ENCODE measurements around the gene ZBTB38. TPM values are rescaled to one million over a fixed set of nuclear protein-coding genes. Genes with fewer than 3 reads are reported as not detected.

Gene ZBTB38
- total and polyA plus RNA-seq, 2 of the 13 experiments (the other 11 are each of a cell fraction or from before 2014, with no cell fraction given), result 26.8 to 51.7 TPM

DNA sequence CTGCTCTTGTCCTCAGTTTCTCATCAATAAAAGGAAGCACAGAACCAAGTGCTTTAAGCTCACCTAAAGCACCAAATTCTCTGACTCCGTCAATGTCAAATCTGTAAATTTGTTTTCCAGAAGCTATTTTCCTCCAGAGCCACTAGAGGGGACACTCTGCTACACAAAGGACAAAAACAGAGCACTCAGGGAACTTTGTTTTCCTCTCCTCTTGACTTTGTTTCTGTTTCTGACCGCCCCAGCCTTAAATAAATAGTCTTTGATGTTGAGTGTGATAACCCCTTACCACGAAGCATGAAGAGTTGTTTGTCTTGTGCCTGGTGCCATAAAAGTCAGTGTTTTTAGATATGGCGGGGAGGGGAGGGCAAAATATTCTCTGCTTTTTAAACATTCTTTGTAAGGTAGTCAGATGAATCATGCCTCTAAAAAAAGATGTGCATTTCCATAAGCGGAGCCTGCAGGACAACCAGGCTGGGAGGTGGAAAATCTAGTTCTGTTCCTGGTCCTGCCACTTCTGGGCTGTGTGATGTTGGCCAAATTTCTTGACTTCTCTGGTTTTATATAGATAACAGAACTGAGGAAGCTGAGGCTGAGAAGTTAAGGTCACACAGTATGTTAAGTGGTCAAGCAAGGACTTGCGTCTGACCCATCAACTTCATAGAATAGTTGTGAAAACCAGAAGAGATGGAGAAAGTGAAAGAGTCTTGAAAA, 7.3 kb upstream of the ZBTB38 start (continued):
- TF ChIP-seq ZNF543 (CRISPR knock-in tag; IDR thresholded peaks at IDR 0.05), result no peak
- no peak for TF ChIP-seq ZNF780A (CRISPR knock-in tag; IDR thresholded peaks at IDR 0.05)
- TF ChIP-seq, protein P1, sequence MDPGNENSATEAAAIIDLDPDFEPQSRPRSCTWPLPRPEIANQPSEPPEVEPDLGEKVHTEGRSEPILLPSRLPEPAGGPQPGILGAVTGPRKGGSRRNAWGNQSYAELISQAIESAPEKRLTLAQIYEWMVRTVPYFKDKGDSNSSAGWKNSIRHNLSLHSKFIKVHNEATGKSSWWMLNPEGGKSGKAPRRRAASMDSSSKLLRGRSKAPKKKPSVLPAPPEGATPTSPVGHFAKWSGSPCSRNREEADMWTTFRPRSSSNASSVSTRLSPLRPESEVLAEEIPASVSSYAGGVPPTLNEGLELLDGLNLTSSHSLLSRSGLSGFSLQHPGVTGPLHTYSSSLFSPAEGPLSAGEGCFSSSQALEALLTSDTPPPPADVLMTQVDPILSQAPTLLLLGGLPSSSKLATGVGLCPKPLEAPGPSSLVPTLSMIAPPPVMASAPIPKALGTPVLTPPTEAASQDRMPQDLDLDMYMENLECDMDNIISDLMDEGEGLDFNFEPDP (CRISPR knock-in tag; conservative IDR thresholded peaks at IDR 0.05), result no peak
- TF ChIP-seq, protein P2, sequence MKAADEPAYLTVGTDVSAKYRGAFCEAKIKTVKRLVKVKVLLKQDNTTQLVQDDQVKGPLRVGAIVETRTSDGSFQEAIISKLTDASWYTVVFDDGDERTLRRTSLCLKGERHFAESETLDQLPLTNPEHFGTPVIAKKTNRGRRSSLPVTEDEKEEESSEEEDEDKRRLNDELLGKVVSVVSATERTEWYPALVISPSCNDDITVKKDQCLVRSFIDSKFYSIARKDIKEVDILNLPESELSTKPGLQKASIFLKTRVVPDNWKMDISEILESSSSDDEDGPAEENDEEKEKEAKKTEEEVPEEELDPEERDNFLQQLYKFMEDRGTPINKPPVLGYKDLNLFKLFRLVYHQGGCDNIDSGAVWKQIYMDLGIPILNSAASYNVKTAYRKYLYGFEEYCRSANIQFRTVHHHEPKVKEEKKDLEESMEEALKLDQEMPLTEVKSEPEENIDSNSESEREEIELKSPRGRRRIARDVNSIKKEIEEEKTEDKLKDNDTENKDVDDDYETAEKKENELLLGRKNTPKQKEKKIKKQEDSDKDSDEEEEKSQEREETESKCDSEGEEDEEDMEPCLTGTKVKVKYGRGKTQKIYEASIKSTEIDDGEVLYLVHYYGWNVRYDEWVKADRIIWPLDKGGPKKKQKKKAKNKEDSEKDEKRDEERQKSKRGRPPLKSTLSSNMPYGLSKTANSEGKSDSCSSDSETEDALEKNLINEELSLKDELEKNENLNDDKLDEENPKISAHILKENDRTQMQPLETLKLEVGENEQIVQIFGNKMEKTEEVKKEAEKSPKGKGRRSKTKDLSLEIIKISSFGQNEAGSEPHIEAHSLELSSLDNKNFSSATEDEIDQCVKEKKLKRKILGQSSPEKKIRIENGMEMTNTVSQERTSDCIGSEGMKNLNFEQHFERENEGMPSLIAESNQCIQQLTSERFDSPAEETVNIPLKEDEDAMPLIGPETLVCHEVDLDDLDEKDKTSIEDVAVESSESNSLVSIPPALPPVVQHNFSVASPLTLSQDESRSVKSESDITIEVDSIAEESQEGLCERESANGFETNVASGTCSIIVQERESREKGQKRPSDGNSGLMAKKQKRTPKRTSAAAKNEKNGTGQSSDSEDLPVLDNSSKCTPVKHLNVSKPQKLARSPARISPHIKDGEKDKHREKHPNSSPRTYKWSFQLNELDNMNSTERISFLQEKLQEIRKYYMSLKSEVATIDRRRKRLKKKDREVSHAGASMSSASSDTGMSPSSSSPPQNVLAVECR (CRISPR knock-in tag; IDR thresholded peaks at IDR 0.05; ENCODE audit: borderline replicate concordance), result peak; percentile 30; the same call in 1 of the 2 replicates
- TF ChIP-seq ZFAT (CRISPR knock-in tag; conservative IDR thresholded peaks at IDR 0.05), result no peak
- peak; percentile 81 for TF ChIP-seq NFIC (IDR thresholded peaks at IDR 0.05; ENCODE audit: low read length)
- no peak for TF ChIP-seq ZFX (CRISPR knock-in tag; IDR thresholded peaks at IDR 0.05; ENCODE audit: low read depth)
- TF ChIP-seq, protein P3, sequence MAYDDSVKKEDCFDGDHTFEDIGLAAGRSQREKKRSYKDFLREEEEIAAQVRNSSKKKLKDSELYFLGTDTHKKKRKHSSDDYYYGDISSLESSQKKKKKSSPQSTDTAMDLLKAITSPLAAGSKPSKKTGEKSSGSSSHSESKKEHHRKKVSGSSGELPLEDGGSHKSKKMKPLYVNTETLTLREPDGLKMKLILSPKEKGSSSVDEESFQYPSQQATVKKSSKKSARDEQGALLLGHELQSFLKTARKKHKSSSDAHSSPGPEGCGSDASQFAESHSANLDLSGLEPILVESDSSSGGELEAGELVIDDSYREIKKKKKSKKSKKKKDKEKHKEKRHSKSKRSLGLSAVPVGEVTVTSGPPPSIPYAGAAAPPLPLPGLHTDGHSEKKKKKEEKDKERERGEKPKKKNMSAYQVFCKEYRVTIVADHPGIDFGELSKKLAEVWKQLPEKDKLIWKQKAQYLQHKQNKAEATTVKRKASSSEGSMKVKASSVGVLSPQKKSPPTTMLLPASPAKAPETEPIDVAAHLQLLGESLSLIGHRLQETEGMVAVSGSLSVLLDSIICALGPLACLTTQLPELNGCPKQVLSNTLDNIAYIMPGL (CRISPR knock-in tag; IDR thresholded peaks at IDR 0.05; ENCODE audit: borderline replicate concordance in 1 of 2, low read depth in 1 of 2), result peak in 1 of 2 experiments; percentile 84; a peak in 2 of 4 replicates
- no peak for TF ChIP-seq ZNF530 (CRISPR knock-in tag; IDR thresholded peaks at IDR 0.05; ENCODE audit: low read depth)
- 0 out of 2 replicates have a peak, but pooled peaks have one; percentile 22 for TF ChIP-seq SRF (IDR thresholded peaks at IDR 0.05; ENCODE audit: low read depth, low read length)
- peak; percentile 91 for TF ChIP-seq FOSL2 (CRISPR knock-in tag; IDR thresholded peaks at IDR 0.05)
- TF ChIP-seq HNRNPH1 (optimal IDR thresholded peaks at IDR 0.05; ENCODE audit: low read depth, low read length), result no peak
- TF ChIP-seq ZNF878 (CRISPR knock-in tag; IDR thresholded peaks at IDR 0.05), result peak; percentile 85
- no peak for TF ChIP-seq ZSCAN25 (CRISPR knock-in tag; IDR thresholded peaks at IDR 0.05)
- no peak for TF ChIP-seq ZNF598 (CRISPR knock-in tag; IDR thresholded peaks at IDR 0.05; ENCODE audit: borderline replicate concordance)
- TF ChIP-seq GABPA (IDR thresholded peaks at IDR 0.05; ENCODE audit: low read depth, low read length), result no peak
- peak; percentile 64 for TF ChIP-seq GABPA (CRISPR knock-in tag; IDR thresholded peaks at IDR 0.05; ENCODE audit: low read depth)
- TF ChIP-seq, protein P4, sequence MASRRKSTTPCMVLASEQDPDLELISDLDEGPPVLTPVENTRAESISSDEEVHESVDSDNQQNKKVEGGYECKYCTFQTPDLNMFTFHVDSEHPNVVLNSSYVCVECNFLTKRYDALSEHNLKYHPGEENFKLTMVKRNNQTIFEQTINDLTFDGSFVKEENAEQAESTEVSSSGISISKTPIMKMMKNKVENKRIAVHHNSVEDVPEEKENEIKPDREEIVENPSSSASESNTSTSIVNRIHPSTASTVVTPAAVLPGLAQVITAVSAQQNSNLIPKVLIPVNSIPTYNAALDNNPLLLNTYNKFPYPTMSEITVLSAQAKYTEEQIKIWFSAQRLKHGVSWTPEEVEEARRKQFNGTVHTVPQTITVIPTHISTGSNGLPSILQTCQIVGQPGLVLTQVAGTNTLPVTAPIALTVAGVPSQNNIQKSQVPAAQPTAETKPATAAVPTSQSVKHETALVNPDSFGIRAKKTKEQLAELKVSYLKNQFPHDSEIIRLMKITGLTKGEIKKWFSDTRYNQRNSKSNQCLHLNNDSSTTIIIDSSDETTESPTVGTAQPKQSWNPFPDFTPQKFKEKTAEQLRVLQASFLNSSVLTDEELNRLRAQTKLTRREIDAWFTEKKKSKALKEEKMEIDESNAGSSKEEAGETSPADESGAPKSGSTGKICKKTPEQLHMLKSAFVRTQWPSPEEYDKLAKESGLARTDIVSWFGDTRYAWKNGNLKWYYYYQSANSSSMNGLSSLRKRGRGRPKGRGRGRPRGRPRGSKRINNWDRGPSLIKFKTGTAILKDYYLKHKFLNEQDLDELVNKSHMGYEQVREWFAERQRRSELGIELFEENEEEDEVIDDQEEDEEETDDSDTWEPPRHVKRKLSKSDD (CRISPR knock-in tag; IDR thresholded peaks at IDR 0.05; ENCODE audit: low read depth), result 0 out of 2 replicates have a peak, but pooled peaks have one; percentile 34
- no peak for TF ChIP-seq CBX1 (IDR thresholded peaks at IDR 0.05; ENCODE audit: low read depth)

All from HepG2 (cell line).